Activated B cell treated with CpG ODN at 0.5 μM for 24 hours (primary cell): ENCODE results near the gene TMEM187. TPM values are rescaled to one million over a fixed set of nuclear protein-coding genes. Genes with fewer than 3 reads are reported as not detected.

Source experiments
- ATAC-seq: fragments of 200-7000 bp; cut with Tn5 transposase; one replicate; pipeline ENCODE4 v1.10.0; 2021; ENCODE audit warnings: low read depth, mild to moderate bottlenecking, moderate library complexity
- CTCF ChIA-PET: fragments of 350-600 bp; sonication (Branson Sonifier 250); formaldehyde crosslinking; loops from one replicate; lab custom pipeline; 2021; ENCODE audit warnings: antibody characterized with exemption; lab: Charles Lee
- POLR2A ChIA-PET: fragments of 350-600 bp; sonication (Branson Sonifier 250); formaldehyde crosslinking; loops from one replicate; lab custom pipeline; 2021; ENCODE audit warnings: antibody characterized with exemption; lab: Charles Lee
- DNase-seq: peaks from one replicate; pipeline ENCODE4 v3.0.0; 2022
- H3K27ac Mint-ChIP-seq: one replicate; pipeline ENCODE4 v1.8.0; 2020; ENCODE audit warnings: mixed read lengths
- H3K27me3 Mint-ChIP-seq: one replicate; pipeline ENCODE4 v1.8.0; 2021; ENCODE audit warnings: mixed read lengths
- H3K36me3 Mint-ChIP-seq: one replicate; pipeline ENCODE4 v1.8.0; 2021; ENCODE audit warnings: low read depth, mixed read lengths
- H3K4me1 Mint-ChIP-seq: one replicate; pipeline ENCODE4 v1.8.0; 2021; ENCODE audit warnings: mixed read lengths
- H3K4me3 Mint-ChIP-seq: one replicate; pipeline ENCODE4 v1.8.0; 2020; ENCODE audit warnings: mild to moderate bottlenecking, mixed read lengths
- H3K9me3 Mint-ChIP-seq: one replicate; pipeline ENCODE4 v1.8.0; 2020; ENCODE audit warnings: mixed read lengths
- CTCF ChIP-seq: fragments of 200-600 bp; IDR thresholded peaks from one replicate; pipeline ENCODE4 v1.8.0; 2022; ENCODE audit warnings: antibody characterized with exemption, mild to moderate bottlenecking
- intact Hi-C: fragments of 100-400 bp; cut with micrococcal nuclease; formaldehyde crosslinking; loops from one replicate; pipeline ENCODE4 v1.15.1; 2024
- total RNA-seq: library from RNA; stranded (reverse); gene quantifications from 2 replicates; pipeline ENCODE4 v1.2.3, GENCODE V29; 2022

Gene TMEM187
- total RNA-seq, 1 donor from 2014 or later: 2.9 TPM

- ChIA-PET CTCF (interaction anchor here (1.0 kb wide), 1 partner anchor 12 kb away, joined by 3 read pairs; no protein-coding TSS in a partner anchor), POLR2A (interaction anchor here (0.9 to 18.4 kb wide), 2 partner anchors 14 to 32 kb away, joined by 3 to 305 read pairs; partner anchors contain the start of genes ARHGAP4 and HCFC1)
- Mint-ChIP-seq H3K36me3 (peaks cover 4% of the 10 kb centered on the region), H3K4me3 (no peak overlapping the region), H3K27ac (no peak overlapping the region), H3K27me3 (no peaks in the 10 kb centered on the region), H3K9me3 (no peaks in the 10 kb centered on the region), H3K4me1 (peaks cover 24% of the 10 kb centered on the region)
- TF ChIP-seq CTCF: no peak
- DNase-seq: no peak
- ATAC-seq: no peak
- intact Hi-C loops: no loop called here
These were observed 33.0 kb upstream of the TMEM187 start for GRCh38 chrX:153939573-153939972.

- DNase-seq: no peak
- ChIA-PET POLR2A (interaction anchor here (0.7 to 18.4 kb wide), 4 partner anchors 9 to 147 kb away, joined by 3 to 305 read pairs (median 6); partner anchors contain the start of genes ARHGAP4, IDH3G and SSR4), CTCF (no interaction called here)
- Mint-ChIP-seq H3K36me3 (peaks cover 4% of the 10 kb centered on the region), H3K4me3 (peak overlapping the region; percentile 64), H3K27ac (no peak overlapping the region), H3K4me1 (peaks cover 24% of the 10 kb centered on the region), H3K27me3 (no peaks in the 10 kb centered on the region), H3K9me3 (no peaks in the 10 kb centered on the region)
- no peak for ATAC-seq
- intact Hi-C loops: no loop called here
- no peak for TF ChIP-seq CTCF
These were observed 31.0 kb upstream of the TMEM187 start for GRCh38 chrX:153941336-153942252.

- Mint-ChIP-seq H3K4me3 (peak within 1 kb of the TSS; percentile 83), H3K9me3 (no peaks in the 10 kb centered on the region), H3K36me3 (peaks cover 11% of the 10 kb centered on the region), H3K27ac (peak within 1 kb of the TSS; percentile 50), H3K4me1 (peaks cover 21% of the 10 kb centered on the region), H3K27me3 (no peaks in the 10 kb centered on the region)
- intact Hi-C loops: no loop called here
- no peak for DNase-seq
- CTCF ChIA-PET: interaction anchor here (9.8 kb wide), 1 partner anchor 20 kb away, joined by 146 read pairs; the partner anchor contains the start of gene ARHGAP4
- ATAC-seq: peak; percentile 74
- POLR2A ChIA-PET: interaction anchor here (0.6 to 18.4 kb wide), 3 partner anchors 19 to 151 kb away, joined by 3 to 305 read pairs (median 3); partner anchors contain the start of genes ARHGAP4 and AVPR2
- no peak for TF ChIP-seq CTCF
These were observed 28.3 kb upstream of the TMEM187 start, which contains the start of gene RENBP for GRCh38 chrX:153944140-153944799. TSS of gene RENBP (minus strand) at chrX:153944643. CDS start at chrX:153944610, 33 bp downstream.

- TF ChIP-seq CTCF: no peak
- H3K27ac Mint-ChIP-seq: peak overlapping the region; percentile 50
- H3K4me3 Mint-ChIP-seq: no peak overlapping the region
- H3K4me1 Mint-ChIP-seq: peaks cover 21% of the 10 kb centered on the region
- ATAC-seq (peak; percentile 19), DNase-seq (no peak)
- POLR2A ChIA-PET: interaction anchor here (0.7 to 18.4 kb wide), 2 partner anchors 19 to 151 kb away, joined by 3 to 305 read pairs; partner anchors contain the start of gene ARHGAP4
- no peaks in the 10 kb centered on the region for H3K9me3 Mint-ChIP-seq
- intact Hi-C loops: loop anchor here (5.0 kb wide), 2 partner anchors 57 to 1002 kb away; partner anchors contain the start of gene L1CAM
- CTCF ChIA-PET: interaction anchor here (9.8 kb wide), 1 partner anchor 21 kb away, joined by 146 read pairs; the partner anchor contains the start of gene ARHGAP4
- no peaks in the 10 kb centered on the region for H3K27me3 Mint-ChIP-seq
- H3K36me3 Mint-ChIP-seq: peaks cover 14% of the 10 kb centered on the region
These were observed 27.8 kb upstream of the TMEM187 start for GRCh38 chrX:153944800-153945150.
